Glutamatergic neuron (in vitro differentiated cells): ENCODE data around the gene CPHXL2. TPM values are rescaled to one million over a fixed set of nuclear protein-coding genes. Genes with fewer than 3 reads are reported as not detected.

Experiments used
- total RNA-seq: library from RNA; stranded (reverse); fragmentation: NEBNext Ultra II Directional; extraction: Animal tissue kit (Norgen Biotek cat#: 25700); gene quantifications from one replicate; pipeline ENCODE4 v1.2.1, GENCODE V29; 2021; ENCODE audit not compliant: unreplicated experiment

The CPHXL2 gene
- total RNA-seq, 1 donor from 2014 or later, result not detected

Other genes with a start within 250 kb of the CPHXL2 start
- gene CFDP1, start 243.5 kb downstream of the CPHXL2 start, total RNA-seq, result 60.1 TPM
- gene TMEM170A, start 212.3 kb downstream of the CPHXL2 start, total RNA-seq, result 30.6 TPM
- gene CHST6, start 181.6 kb downstream of the CPHXL2 start, total RNA-seq, result 4.0 TPM
- gene CHST5, start 140.9 kb downstream of the CPHXL2 start, total RNA-seq, result 0.64 TPM
- gene TMEM231, start 120.8 kb downstream of the CPHXL2 start, total RNA-seq, result 14.1 TPM
- gene GABARAPL2, start 110.6 kb downstream of the CPHXL2 start, total RNA-seq, result 208 TPM
- gene ADAT1, start 53.7 kb downstream of the CPHXL2 start, total RNA-seq, result 80.1 TPM
- gene KARS1, start 29.3 kb downstream of the CPHXL2 start, total RNA-seq, result 97.4 TPM
- gene TERF2IP, start 29.2 kb downstream of the CPHXL2 start, total RNA-seq, result 137 TPM
- gene DUXB, start 24.5 kb upstream of the CPHXL2 start, total RNA-seq, result not detected
- gene CPHXL, start 49.5 kb upstream of the CPHXL2 start, total RNA-seq, result not detected